ENCODE results near the gene PRAC1. TPM values are rescaled to one million over a fixed set of nuclear protein-coding genes. Genes with fewer than 3 reads are reported as not detected.

PRAC1 gene
- total and polyA plus RNA-seq, 7 experiments from 2014 or later, result not detected

Small RNA genes lying within 50 kb of the gene (microRNA-seq; reads per million reads assigned to microRNA genes)
- not detected for gene MIR3185 (ENCODE audit: borderline microRNAs expressed)

Other genes starting within 250 kb of the PRAC1 start
- not detected for gene HOXB1, start 191.5 kb downstream of the PRAC1 start, total RNA-seq
- gene HOXB1, start 191.5 kb downstream of the PRAC1 start, polyA plus RNA-seq, result not detected
- gene HOXB2, start 177.4 kb downstream of the PRAC1 start, total RNA-seq, result 10 to 100 TPM in 4 of 5 experiments, 1 to 10 TPM in 1; 3.4 to 46.9 (median 34.2) TPM
- 10 to 100 TPM in 1 of 2 donors, 1 to 10 TPM in 1; 9.7 to 23.1 TPM for gene HOXB2, start 177.4 kb downstream of the PRAC1 start, polyA plus RNA-seq
- gene HOXB4, start 144.2 kb downstream of the PRAC1 start, total RNA-seq, result 1 to 10 TPM in 4 of 5 experiments, under 1 TPM in 1; 0.34 to 7.9 (median 2.4) TPM
- gene HOXB4, start 144.2 kb downstream of the PRAC1 start, polyA plus RNA-seq, result not detected
- gene HOXB3, start 132.3 kb downstream of the PRAC1 start, total RNA-seq, result 10 to 100 TPM in 1 of 5 experiments, 1 to 10 TPM in 3, under 1 TPM in 1; 0.48 to 14.6 (median 7.1) TPM
- under 1 TPM in 1 of 2 donors, not detected in 1; 0.11 TPM for gene HOXB3, start 132.3 kb downstream of the PRAC1 start, polyA plus RNA-seq
- not detected for gene HOXB5, start 128.7 kb downstream of the PRAC1 start, total RNA-seq
- not detected for gene HOXB5, start 128.7 kb downstream of the PRAC1 start, polyA plus RNA-seq
- gene HOXB6, start 117.5 kb downstream of the PRAC1 start, total RNA-seq, result under 1 TPM in 1 of 5 experiments, not detected in 4; 0.34 TPM
- gene HOXB6, start 117.5 kb downstream of the PRAC1 start, polyA plus RNA-seq, result not detected
- gene HOXB7, start 111.5 kb downstream of the PRAC1 start, total RNA-seq, result under 1 TPM in 1 of 5 experiments, not detected in 4; 0.31 TPM
- gene HOXB7, start 111.5 kb downstream of the PRAC1 start, polyA plus RNA-seq, result not detected
- not detected for gene HOXB8, start 107.2 kb downstream of the PRAC1 start, total RNA-seq
- gene HOXB8, start 107.2 kb downstream of the PRAC1 start, polyA plus RNA-seq, result not detected
- gene HOXB9, start 96.2 kb downstream of the PRAC1 start, total RNA-seq, result under 1 TPM in 3 of 5 experiments, not detected in 2; 0.12 to 0.24 (median 0.16) TPM
- not detected for gene HOXB9, start 96.2 kb downstream of the PRAC1 start, polyA plus RNA-seq
- not detected for gene PRAC2, start 667 bp upstream of the PRAC1 start, total RNA-seq
- not detected for gene PRAC2, start 667 bp upstream of the PRAC1 start, polyA plus RNA-seq
- not detected for gene HOXB13, start 6.2 kb upstream of the PRAC1 start, total RNA-seq
- gene HOXB13, start 6.2 kb upstream of the PRAC1 start, polyA plus RNA-seq, result not detected
- not detected for gene TTLL6, start 94.7 kb upstream of the PRAC1 start, total RNA-seq
- not detected for gene TTLL6, start 94.7 kb upstream of the PRAC1 start, polyA plus RNA-seq
- gene CALCOCO2, start 108.5 kb upstream of the PRAC1 start, total RNA-seq, result 100 to 1,000 TPM; 129 to 208 (median 139) TPM
- gene CALCOCO2, start 108.5 kb upstream of the PRAC1 start, polyA plus RNA-seq, result 100 to 1,000 TPM; 159 to 167 TPM
- gene ATP5MC1, start 170.3 kb upstream of the PRAC1 start, total RNA-seq, result 100 to 1,000 TPM in 1 of 5 experiments, 10 to 100 TPM in 4; 28.0 to 102 (median 37.0) TPM
- 100 to 1,000 TPM; 155 to 179 TPM for gene ATP5MC1, start 170.3 kb upstream of the PRAC1 start, polyA plus RNA-seq
- gene UBE2Z, start 185.9 kb upstream of the PRAC1 start, total RNA-seq, result 10 to 100 TPM; 71.6 to 96.6 (median 91.8) TPM
- 10 to 100 TPM; 52.1 to 55.6 TPM for gene UBE2Z, start 185.9 kb upstream of the PRAC1 start, polyA plus RNA-seq
- 100 to 1,000 TPM in 1 of 5 experiments, 10 to 100 TPM in 4; 54.8 to 122 (median 60.3) TPM for gene SNF8, start 222.3 kb upstream of the PRAC1 start, total RNA-seq
- 10 to 100 TPM; 94.2 to 98.5 TPM for gene SNF8, start 222.3 kb upstream of the PRAC1 start, polyA plus RNA-seq
- gene GIP, start 246.1 kb upstream of the PRAC1 start, total RNA-seq, result not detected
- gene GIP, start 246.1 kb upstream of the PRAC1 start, polyA plus RNA-seq, result not detected